Neural cell (in vitro differentiated cells): ENCODE measurements around the gene ACAN. TPM values are rescaled to one million over a fixed set of nuclear protein-coding genes. Genes with fewer than 3 reads are reported as not detected.

Experiments used
- H2AFZ ChIP-seq: fragments of 200-600, 300-800 bp; sonication (generic), shearing (Covaris generic); 2 replicates; pipeline ENCODE4 v1.6.0; 2014; ENCODE audit warnings: low read depth, mild to moderate bottlenecking, antibody characterized with exemption, low read length, moderate library complexity
- H3F3A ChIP-seq: fragments of 200-600 bp; shearing (Covaris generic); 2 replicates; pipeline ENCODE4 v1.6.1; 2016; ENCODE audit warnings: mild to moderate bottlenecking, moderate library complexity, mixed read lengths, antibody characterized with exemption, low read length; ENCODE audit not compliant: insufficient read depth, poor library complexity, severe bottlenecking
- H3K27ac ChIP-seq: fragments of 200-600, 300-800 bp; sonication (generic), shearing (Covaris generic); 2 replicates; pipeline ENCODE4 v1.5.1; 2014; ENCODE audit warnings: mild to moderate bottlenecking, low read length, moderate library complexity
- H3K27me3 ChIP-seq: fragments of 300-800, 200-600 bp; sonication (generic), shearing (Covaris generic); 2 replicates; pipeline ENCODE4 v1.6.0; 2014; ENCODE audit warnings: mild to moderate bottlenecking, low read depth, low read length, moderate library complexity; ENCODE audit not compliant: insufficient read depth
- H3K36me3 ChIP-seq: fragments of 300-800, 200-600 bp; sonication (generic), shearing (Covaris generic); 2 replicates; pipeline ENCODE4 v1.5.1; 2014; ENCODE audit warnings: mild to moderate bottlenecking, antibody characterized with exemption, low read length, moderate library complexity; ENCODE audit not compliant: insufficient read depth
- H3K4me2 ChIP-seq: fragments of 300-800, 200-600 bp; sonication (generic), shearing (Covaris generic); 2 replicates; pipeline ENCODE4 v1.6.0; 2014; ENCODE audit warnings: mild to moderate bottlenecking, low read length
- H3K4me3 ChIP-seq: fragments of 300-800, 200-600 bp; sonication (generic), shearing (Covaris generic); 2 replicates; pipeline ENCODE4 v1.5.1; 2014; ENCODE audit warnings: mild to moderate bottlenecking, low read length, moderate library complexity
- H3K79me2 ChIP-seq: fragments of 200-600 bp; shearing (Covaris generic); replicated peaks from 2 replicates; pipeline ENCODE4 v1.6.0; 2014; ENCODE audit warnings: mild to moderate bottlenecking, low read length, moderate library complexity; ENCODE audit not compliant: insufficient read depth
- H3K9ac ChIP-seq: fragments of 300-800, 200-600 bp; sonication (generic), shearing (Covaris generic); 2 replicates; pipeline ENCODE4 v1.6.1; 2016; ENCODE audit warnings: mild to moderate bottlenecking, low read length, mixed read lengths
- H3K9me2 ChIP-seq: fragments of 200-600 bp; shearing (Covaris generic); 2 replicates; pipeline ENCODE4 v1.6.1; 2016; ENCODE audit warnings: mild to moderate bottlenecking, low read length, mixed read lengths; ENCODE audit not compliant: insufficient read depth
- H3K9me3 ChIP-seq: fragments of 200-600, 300-800 bp; sonication (generic), shearing (Covaris generic); 2 replicates; pipeline ENCODE4 v1.6.1; 2016; ENCODE audit warnings: mild to moderate bottlenecking, mixed run types, low read length, moderate library complexity, mixed read lengths
- H4K20me1 ChIP-seq: fragments of 200-600 bp; shearing (Covaris generic); 2 replicates; pipeline ENCODE4 v1.6.1; 2016; ENCODE audit warnings: mild to moderate bottlenecking, mixed run types; ENCODE audit not compliant: insufficient read depth
- CTCF ChIP-seq: fragments of 450-650 bp; IDR thresholded peaks from 2 replicates; pipeline ENCODE4 v1.5.1; 2014; ENCODE audit warnings: antibody characterized with exemption, mild to moderate bottlenecking, moderate library complexity; ENCODE audit not compliant: poor library complexity, severe bottlenecking
- EP300 ChIP-seq: fragments of 450-650 bp; conservative IDR thresholded peaks from 2 replicates; pipeline ENCODE4 v1.6.1; 2014; ENCODE audit warnings: antibody characterized with exemption, mild to moderate bottlenecking, moderate library complexity; ENCODE audit not compliant: poor library complexity, severe bottlenecking
- EZH2 ChIP-seq: fragments of 200-600, 300-800 bp; shearing (Covaris generic), sonication (generic); IDR thresholded peaks from 2 replicates; pipeline ENCODE4 v1.6.1; 2014; ENCODE audit warnings: antibody characterized with exemption, low read length, borderline replicate concordance, mild to moderate bottlenecking; ENCODE audit not compliant: insufficient read depth, poor library complexity, severe bottlenecking
- MXI1 ChIP-seq: fragments of 450-650 bp; conservative IDR thresholded peaks from 2 replicates; pipeline ENCODE4 v1.6.1; 2014; ENCODE audit warnings: antibody characterized with exemption, mild to moderate bottlenecking; ENCODE audit not compliant: poor library complexity, severe bottlenecking
- POLR2AphosphoS5 ChIP-seq: IDR thresholded peaks from 2 replicates; pipeline ENCODE4 v1.6.1; 2012
- RAD21 ChIP-seq: fragments of 450-650 bp; conservative IDR thresholded peaks from 2 replicates; pipeline ENCODE4 v1.6.1; 2014; ENCODE audit warnings: antibody characterized with exemption, mild to moderate bottlenecking, moderate library complexity
- REST ChIP-seq: IDR thresholded peaks from 2 replicates; pipeline ENCODE4 v1.6.1; 2012; ENCODE audit warnings: borderline replicate concordance
- SMC3 ChIP-seq: fragments of 450-650 bp; conservative IDR thresholded peaks from 2 replicates; pipeline ENCODE4 v1.6.1; 2014; ENCODE audit warnings: antibody characterized with exemption, mild to moderate bottlenecking, moderate library complexity; ENCODE audit not compliant: poor library complexity
- TAF1 ChIP-seq: IDR thresholded peaks from 2 replicates; pipeline ENCODE4 v1.6.1; 2012; ENCODE audit warnings: low read depth
- polyA plus RNA-seq: library from polyadenylated mRNA; depleted of rRNA; stranded (reverse); fragments of >200 nt; gene quantifications from 2 replicates; pipeline ENCODE4 v1.2.3, GENCODE V29; 2014

The ACAN gene
- polyA plus RNA-seq, 1 donor from 2014 or later, result not detected

GRCh38 chr15:88792342-88793282 is 10.6 kb upstream of the ACAN start:
- no peak overlapping the region for H2AFZ ChIP-seq
- H3K4me3 ChIP-seq, result no peak overlapping the region
- no peak overlapping the region for H3K4me2 ChIP-seq
- TF ChIP-seq EP300, result no peak
- TF ChIP-seq EZH2, result no peak
- TF ChIP-seq REST, result no peak
- no peak for TF ChIP-seq CTCF
- TF ChIP-seq TAF1, result no peak
- TF ChIP-seq RAD21, result no peak
- no peak for TF ChIP-seq MXI1
- H3K27ac ChIP-seq, result no peak overlapping the region
- H3K36me3 ChIP-seq, result no peaks in the 10 kb centered on the region
- H3K9ac ChIP-seq, result no peak overlapping the region
- H3F3A ChIP-seq, result no peaks in the 10 kb centered on the region
- no peaks in the 10 kb centered on the region for H4K20me1 ChIP-seq
- H3K27me3 ChIP-seq, result no peaks in the 10 kb centered on the region
- H3K9me2 ChIP-seq, result no peaks in the 10 kb centered on the region
- H3K9me3 ChIP-seq, result no peaks in the 10 kb centered on the region
- H3K79me2 ChIP-seq, result no peaks in the 10 kb centered on the region

GRCh38 chr15:88794001-88794400 is 9.2 kb upstream of the ACAN start:
- H3F3A ChIP-seq, result no peaks in the 10 kb centered on the region
- no peaks in the 10 kb centered on the region for H4K20me1 ChIP-seq
- no peaks in the 10 kb centered on the region for H3K9me2 ChIP-seq
- H3K36me3 ChIP-seq, result no peaks in the 10 kb centered on the region
- no peaks in the 10 kb centered on the region for H3K9me3 ChIP-seq
- H3K4me3 ChIP-seq, result no peak overlapping the region
- no peak overlapping the region for H3K9ac ChIP-seq
- H3K79me2 ChIP-seq, result no peaks in the 10 kb centered on the region
- no peak overlapping the region for H2AFZ ChIP-seq
- no peak for TF ChIP-seq TAF1
- no peak for TF ChIP-seq CTCF
- no peak for TF ChIP-seq REST
- no peak for TF ChIP-seq EP300
- no peak for TF ChIP-seq SMC3
- TF ChIP-seq RAD21, result no peak
- TF ChIP-seq MXI1, result no peak
- TF ChIP-seq EZH2, result no peak
- no peak for TF ChIP-seq POLR2AphosphoS5
- no peak overlapping the region for H3K4me2 ChIP-seq
- H3K27ac ChIP-seq, result no peak overlapping the region
- H3K27me3 ChIP-seq, result no peaks in the 10 kb centered on the region
